Suppressor macrophage treated with lipopolysaccharide for 4 hours (primary cell): Measurements from ENCODE around the gene NDUFV1.
"Not testable (repeated sequence)": the region's sequence is repeated elsewhere in the genome, so short reads cannot be mapped to it uniquely, and the experiment has no call there.

Experiments used
- DNase-seq: peaks from one replicate; pipeline ENCODE4 v3.0.0-alpha.2; 2020

NDUFV1 gene

GRCh38 chr11:67606492-67607295 lies at the start of gene NDUFV1:
Gene NDUFV1 (plus strand): TSS chr11:67606936. CDS start chr11:67607005, 69 bp downstream.
- DNase-seq, result peak; percentile 96

- DNase-seq, result no peak
Observed at GRCh38 chr11:67558084-67558772, 48.5 kb upstream of the NDUFV1 start.

GRCh38 chr11:67561971-67562619 lies 44.6 kb upstream of the NDUFV1 start:
- no peak for DNase-seq

- DNase-seq, result no peak
Observed at GRCh38 chr11:67562963-67563704, 43.6 kb upstream of the NDUFV1 start.

- not testable (repeated sequence) for DNase-seq
Observed at GRCh38 chr11:67563705-67564114, 43.0 kb upstream of the NDUFV1 start.

- DNase-seq, result no peak
Observed at GRCh38 chr11:67564230-67564629, 42.5 kb upstream of the NDUFV1 start.

- no peak for DNase-seq
Observed at GRCh38 chr11:67571443-67571842, 35.3 kb upstream of the NDUFV1 start.

- no peak for DNase-seq
Observed at GRCh38 chr11:67572305-67572704, 34.4 kb upstream of the NDUFV1 start.

- peak; percentile 71 for DNase-seq
Observed at GRCh38 chr11:67572747-67573419, 33.9 kb upstream of the NDUFV1 start.

- DNase-seq, result no peak
Observed at GRCh38 chr11:67574938-67575337, 31.8 kb upstream of the NDUFV1 start.

GRCh38 chr11:67576735-67577475 lies 29.8 kb upstream of the NDUFV1 start:
- no peak for DNase-seq

- DNase-seq, result no peak
Observed at GRCh38 chr11:67577951-67578350, 28.8 kb upstream of the NDUFV1 start.

- DNase-seq, result no peak
Observed at GRCh38 chr11:67581469-67581868, 25.3 kb upstream of the NDUFV1 start.

- no peak for DNase-seq
Observed at GRCh38 chr11:67582011-67582410, 24.7 kb upstream of the NDUFV1 start.

GRCh38 chr11:67583247-67584204 lies 23.2 kb upstream of the NDUFV1 start, which contains the start of gene GSTP1:
Gene GSTP1 (plus strand): TSS chr11:67583812. CDS start chr11:67583844, 32 bp downstream.
- peak; percentile 86 for DNase-seq

GRCh38 chr11:67584205-67584880 lies 22.4 kb upstream of the NDUFV1 start:
- peak; percentile 53 for DNase-seq

- no peak for DNase-seq
Observed at GRCh38 chr11:67584881-67585873, 21.6 kb upstream of the NDUFV1 start.

GRCh38 chr11:67585911-67586310 lies 20.8 kb upstream of the NDUFV1 start:
- no peak for DNase-seq
